ENCODE results near the gene SLC39A11.

DNA sequence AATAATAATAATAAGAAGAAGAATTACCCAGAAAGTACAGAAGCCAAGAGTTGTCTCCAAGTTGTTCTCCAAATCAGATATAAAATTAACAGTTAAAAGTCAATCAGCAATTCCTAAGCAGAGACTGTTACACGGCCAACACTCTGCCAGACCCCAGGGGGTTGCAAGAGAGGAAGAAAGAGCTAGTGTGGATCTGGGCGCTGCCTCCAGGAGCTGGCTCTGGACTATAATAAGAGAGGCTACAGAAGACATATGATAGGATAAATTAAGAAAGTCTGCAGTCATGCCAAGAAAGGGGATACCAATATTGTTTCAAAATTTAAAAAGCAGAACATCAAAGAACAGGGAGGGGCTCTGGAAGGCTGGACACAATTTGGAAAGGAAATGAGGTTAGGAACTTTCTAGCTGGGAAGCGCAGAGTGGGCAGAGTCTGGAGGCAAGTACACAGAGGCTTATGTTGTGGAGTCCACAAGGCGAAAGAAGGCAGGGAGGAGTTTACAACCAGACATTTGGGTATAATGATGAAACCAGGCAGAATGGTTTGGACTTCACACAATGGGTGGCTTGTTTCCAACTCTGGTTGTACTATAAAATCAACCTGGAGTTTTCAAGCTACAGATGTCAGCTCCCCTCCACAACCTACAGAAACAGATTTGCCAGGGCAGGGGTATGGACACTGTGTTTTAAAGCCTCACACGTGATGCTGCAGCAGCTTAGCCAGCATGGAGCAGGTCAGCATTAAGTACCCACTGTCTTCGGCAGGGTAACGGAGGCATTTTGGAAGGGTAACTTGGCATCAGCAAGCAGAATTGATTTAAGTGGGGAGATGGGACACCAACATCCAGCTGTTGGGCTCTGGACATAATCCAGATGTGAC is 49.4 kb downstream of the SLC39A11 start:
- TF ChIP-seq, protein P1, sequence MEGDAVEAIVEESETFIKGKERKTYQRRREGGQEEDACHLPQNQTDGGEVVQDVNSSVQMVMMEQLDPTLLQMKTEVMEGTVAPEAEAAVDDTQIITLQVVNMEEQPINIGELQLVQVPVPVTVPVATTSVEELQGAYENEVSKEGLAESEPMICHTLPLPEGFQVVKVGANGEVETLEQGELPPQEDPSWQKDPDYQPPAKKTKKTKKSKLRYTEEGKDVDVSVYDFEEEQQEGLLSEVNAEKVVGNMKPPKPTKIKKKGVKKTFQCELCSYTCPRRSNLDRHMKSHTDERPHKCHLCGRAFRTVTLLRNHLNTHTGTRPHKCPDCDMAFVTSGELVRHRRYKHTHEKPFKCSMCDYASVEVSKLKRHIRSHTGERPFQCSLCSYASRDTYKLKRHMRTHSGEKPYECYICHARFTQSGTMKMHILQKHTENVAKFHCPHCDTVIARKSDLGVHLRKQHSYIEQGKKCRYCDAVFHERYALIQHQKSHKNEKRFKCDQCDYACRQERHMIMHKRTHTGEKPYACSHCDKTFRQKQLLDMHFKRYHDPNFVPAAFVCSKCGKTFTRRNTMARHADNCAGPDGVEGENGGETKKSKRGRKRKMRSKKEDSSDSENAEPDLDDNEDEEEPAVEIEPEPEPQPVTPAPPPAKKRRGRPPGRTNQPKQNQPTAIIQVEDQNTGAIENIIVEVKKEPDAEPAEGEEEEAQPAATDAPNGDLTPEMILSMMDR (conservative IDR thresholded peaks at IDR 0.05; ENCODE audit: low read length) = no peak
- TF ChIP-seq EZH2phosphoT487 (IDR thresholded peaks at IDR 0.05; ENCODE audit: borderline replicate concordance, low read depth, low read length) = no peak

Measured in OCI-LY7 (cell line).